H1 (cell line): ENCODE measurements around the gene PPP1R1B. TPM values are rescaled to one million over a fixed set of nuclear protein-coding genes. Genes with fewer than 3 reads are reported as not detected.

Experiments used
- CTCF ChIA-PET: fragments of 300-600 bp; sonication (Branson Sonifier 250); formaldehyde crosslinking; loops from one replicate; lab custom pipeline; 2021; ENCODE audit not compliant: partially characterized antibody; lab: Charles Lee
- POLR2A ChIA-PET: fragments of 300-600 bp; sonication (Branson Sonifier 250); formaldehyde crosslinking; loops from one replicate; lab custom pipeline; 2021; ENCODE audit warnings: inconsistent platforms; ENCODE audit not compliant: partially characterized antibody; lab: Charles Lee
- DNase-seq, 2 experiments: peaks; one replicate each; pipeline versions ENCODE4 v3.0.0 to v3.0.0-alpha.2; 2010 to 2022; ENCODE audit warnings: low spot score in 2 of 2, low read depth in 1 of 2, mixed read lengths in 1 of 2
- FAIRE-seq: peaks from 2 replicates; lab custom pipeline; 2011; peaks lifted over from hg19 to GRCh38; lab: Jason Lieb, UNC
- H2AFZ ChIP-seq: 2 replicates; pipeline ENCODE4 v1.8.1; 2012; ENCODE audit warnings: low read length, inconsistent platforms
- H2AK5ac ChIP-seq: 2 replicates; pipeline ENCODE4 v1.6.1; 2013; ENCODE audit warnings: low read depth, low read length
- H2BK120ac ChIP-seq: replicated peaks from 2 replicates; pipeline ENCODE3; 2013; ENCODE audit warnings: low read depth, low read length, inconsistent platforms
- H2BK12ac ChIP-seq: 2 replicates; pipeline ENCODE4 v1.6.1; 2013; ENCODE audit warnings: low read depth, low read length
- H2BK15ac ChIP-seq: 2 replicates; pipeline ENCODE4 v1.6.1; 2013; ENCODE audit warnings: low read length
- H2BK20ac ChIP-seq: 2 replicates; pipeline ENCODE4 v1.6.1; 2013; ENCODE audit warnings: low read length
- H2BK5ac ChIP-seq: 2 replicates; pipeline ENCODE4 v1.6.1; 2013; ENCODE audit warnings: low read depth, low read length
- H3K14ac ChIP-seq: 2 replicates; pipeline ENCODE4 v1.6.1; 2013; ENCODE audit warnings: inconsistent platforms; ENCODE audit not compliant: insufficient read length
- H3K18ac ChIP-seq: 2 replicates; pipeline ENCODE4 v1.6.1; 2013; ENCODE audit warnings: low read length; ENCODE audit errors: extremely low read depth
- H3K23ac ChIP-seq: 2 replicates; pipeline ENCODE4 v1.6.1; 2013; ENCODE audit warnings: inconsistent platforms; ENCODE audit not compliant: insufficient read length
- H3K23me2 ChIP-seq: 2 replicates; pipeline ENCODE4 v1.6.1; 2013; ENCODE audit warnings: low read depth, low read length
- H3K27ac ChIP-seq: 2 replicates; pipeline ENCODE4 v1.6.1; 2011; ENCODE audit warnings: low read depth, low read length, inconsistent platforms
- H3K27me3 ChIP-seq, 4 experiments: replicated peaks in 1 of 4; 1 replicate in 1 of 4; 2 replicates in 3 of 4; pipeline versions ENCODE4 v1.6.1 to v1.8.1; 2011 to 2013; ENCODE audit warnings: low read length in 3 of 4, mild to moderate bottlenecking in 3 of 4, inconsistent platforms in 2 of 4, mixed read lengths in 2 of 4, moderate library complexity in 1 of 4; ENCODE audit not compliant: control insufficient read depth in 3 of 4, insufficient read depth in 3 of 4; ENCODE audit errors: extremely low read depth in 1 of 4
- H3K36me3 ChIP-seq, 4 experiments: 2 replicates each; pipeline versions ENCODE4 v1.6.1 to v1.8.1; 2011 to 2013; ENCODE audit warnings: mild to moderate bottlenecking in 4 of 4, low read length in 3 of 4, moderate library complexity in 2 of 4, control low read depth in 1 of 4, inconsistent platforms in 1 of 4; ENCODE audit not compliant: insufficient read depth in 4 of 4, control insufficient read depth in 2 of 4
- H3K4ac ChIP-seq: replicated peaks from 2 replicates; pipeline ENCODE3; 2013; ENCODE audit warnings: low read length, low read depth, mixed read lengths, inconsistent platforms; ENCODE audit not compliant: insufficient read length
- H3K4me1 ChIP-seq, 4 experiments: replicated peaks in 1 of 4; 1 replicate in 1 of 4; 2 replicates in 3 of 4; pipeline versions ENCODE4 v1.6.1 to v1.8.1; 2011 to 2013; ENCODE audit warnings: low read length in 3 of 4, inconsistent platforms in 2 of 4, mixed read lengths in 1 of 4; ENCODE audit not compliant: insufficient read depth in 4 of 4, control insufficient read depth in 3 of 4
- H3K4me2 ChIP-seq, 2 experiments: 2 replicates each; pipeline versions ENCODE4 v1.6.1 to v1.8.1; 2011 to 2013; ENCODE audit warnings: low read depth in 2 of 2, low read length in 2 of 2, control low read depth in 1 of 2, inconsistent platforms in 1 of 2, mild to moderate bottlenecking in 1 of 2; ENCODE audit not compliant: insufficient read depth in 1 of 2
- H3K4me3 ChIP-seq, 4 experiments: fragments of 200-600, 300-600 bp in 1 of 4; sonication (generic), shearing (Covaris generic), sonication (Bioruptor Twin) in 1 of 4; 2 replicates each; pipeline versions ENCODE4 v1.5.1 to v1.8.1; 2011 to 2016; ENCODE audit warnings: low read length in 4 of 4, low read depth in 3 of 4, control low read depth in 2 of 4, inconsistent platforms in 2 of 4, mild to moderate bottlenecking in 2 of 4, mixed read lengths in 1 of 4, moderate library complexity in 1 of 4; ENCODE audit not compliant: insufficient read depth in 2 of 4; ENCODE audit errors: extremely low read depth in 1 of 4
- H3K56ac ChIP-seq: replicated peaks from 2 replicates; pipeline ENCODE3; 2013; ENCODE audit warnings: low read depth, mild to moderate bottlenecking, mixed read lengths, low read length, inconsistent platforms; ENCODE audit not compliant: insufficient read length
- H3K79me1 ChIP-seq: 2 replicates; pipeline ENCODE4 v1.6.1; 2013; ENCODE audit warnings: low read depth, low read length, control low read depth
- H3K79me2 ChIP-seq, 2 experiments: 2 replicates each; pipeline versions ENCODE4 v1.6.1 to v1.8.1; 2012 to 2013; ENCODE audit warnings: low read length in 2 of 2, mild to moderate bottlenecking in 2 of 2, inconsistent platforms in 1 of 2; ENCODE audit not compliant: insufficient read depth in 2 of 2, control insufficient read depth in 1 of 2
- H3K9ac ChIP-seq, 4 experiments: replicated peaks in 1 of 4; 1 replicate in 1 of 4; 2 replicates in 3 of 4; pipeline versions ENCODE4 v1.6.1 to v1.8.1; 2011 to 2013; ENCODE audit warnings: low read depth in 3 of 4, low read length in 3 of 4, control low read depth in 2 of 4, mild to moderate bottlenecking in 2 of 4, moderate library complexity in 2 of 4, inconsistent platforms in 1 of 4; ENCODE audit errors: extremely low read depth in 1 of 4
- H3K9me3 ChIP-seq, 2 experiments: 2 replicates each; pipeline versions ENCODE4 v1.6.1 to v1.8.1; 2012 to 2013; ENCODE audit warnings: mild to moderate bottlenecking in 2 of 2, moderate library complexity in 2 of 2, control low read depth in 1 of 2, inconsistent platforms in 1 of 2, low read depth in 1 of 2, low read length in 1 of 2, mixed read lengths in 1 of 2; ENCODE audit not compliant: insufficient read depth in 2 of 2
- H4K20me1 ChIP-seq, 2 experiments: replicated peaks in 1 of 2; 2 replicates each; pipeline versions ENCODE3 to v1.8.1; 2011 to 2013; ENCODE audit warnings: inconsistent platforms in 2 of 2, low read length in 2 of 2, mild to moderate bottlenecking in 1 of 2; ENCODE audit not compliant: insufficient read depth in 2 of 2, control insufficient read depth in 1 of 2
- H4K5ac ChIP-seq: 2 replicates; pipeline ENCODE4 v1.6.1; 2013; ENCODE audit warnings: low read length, low read depth, mixed read lengths, inconsistent platforms; ENCODE audit not compliant: insufficient read length
- H4K8ac ChIP-seq: 2 replicates; pipeline ENCODE4 v1.8.0; 2013; ENCODE audit warnings: mild to moderate bottlenecking, moderate library complexity, low read length, inconsistent platforms; ENCODE audit not compliant: insufficient read depth; ENCODE audit errors: extremely low read depth
- H4K91ac ChIP-seq: replicated peaks from 2 replicates; pipeline ENCODE3; 2013; ENCODE audit warnings: low read length, mixed read lengths, inconsistent platforms; ENCODE audit not compliant: insufficient read length
- CTBP2 ChIP-seq: IDR thresholded peaks from 2 replicates; pipeline ENCODE4 v1.7.0; 2011; ENCODE audit warnings: borderline replicate concordance, mild to moderate bottlenecking, moderate library complexity, mixed read lengths, low read length; ENCODE audit not compliant: insufficient read depth, insufficient read length
- FOSL1 ChIP-seq: IDR thresholded peaks from 2 replicates; pipeline ENCODE4 v1.6.1; 2011; ENCODE audit warnings: mild to moderate bottlenecking, low read depth, low read length, moderate library complexity; ENCODE audit not compliant: insufficient read depth
- MAFK ChIP-seq: IDR thresholded peaks from 2 replicates; pipeline ENCODE4 v1.6.1; 2012; ENCODE audit warnings: low read depth, mild to moderate bottlenecking, improper control_type of control experiment, low read length
- SP4 ChIP-seq: IDR thresholded peaks from 2 replicates; pipeline ENCODE4 v1.6.1; 2012; ENCODE audit warnings: low read length, inconsistent platforms
- YY1 ChIP-seq: IDR thresholded peaks from 2 replicates; pipeline ENCODE4 v1.6.1; 2011; ENCODE audit warnings: low read depth, mild to moderate bottlenecking, low read length
- WGBS, 2 experiments: shearing (Covaris generic) in 1 of 2; methylation state at CpG; one replicate each; pipeline versions ENCODE4 v1.1.6 to v1.1.7; 2013 to 2015; ENCODE audit warnings: low lambda C conversion rate in 2 of 2, mixed read lengths in 2 of 2, inconsistent platforms in 1 of 2, low coverage in 1 of 2, missing lambda C conversion rate in 1 of 2; ENCODE audit not compliant: insufficient replicate concordance in 2 of 2, insufficient coverage in 1 of 2, insufficient read length in 1 of 2; ENCODE audit errors: extremely low coverage in 1 of 2, missing lambda C conversion rate in 1 of 2; 5-methylcytosine and 5-hydroxymethylcytosine counted together
- polyA plus RNA-seq, 7 experiments: library from polyadenylated mRNA; depleted of rRNA in 3 of 7; stranded (reverse) in 5 of 7; unstranded in 2 of 7; fragments of >200 nt in 5 of 7; fragments of 200-250 nt in 2 of 7; gene quantifications; 1 replicate in 5 of 7; 2 replicates in 1 of 7; 4 replicates in 1 of 7; pipeline versions ENCODE4 v1.2.1 to v1.2.3, GENCODE V29; 2011 to 2013; ENCODE audit warnings: missing spikeins in 2 of 7, mixed read lengths in 2 of 7
- total RNA-seq: library from RNA; stranded (reverse); fragmentation: NEBNext Ultra II Directional; extraction: Animal tissue kit (Norgen Biotek cat#: 25700); gene quantifications from 2 replicates; pipeline ENCODE4 v1.2.1, GENCODE V29; 2021

PPP1R1B gene
- total and polyA plus RNA-seq, 2 of the 8 experiments (the other 6 are each of a cell fraction or from before 2014, with no cell fraction given): 10.7 to 22.3 TPM

DNA sequence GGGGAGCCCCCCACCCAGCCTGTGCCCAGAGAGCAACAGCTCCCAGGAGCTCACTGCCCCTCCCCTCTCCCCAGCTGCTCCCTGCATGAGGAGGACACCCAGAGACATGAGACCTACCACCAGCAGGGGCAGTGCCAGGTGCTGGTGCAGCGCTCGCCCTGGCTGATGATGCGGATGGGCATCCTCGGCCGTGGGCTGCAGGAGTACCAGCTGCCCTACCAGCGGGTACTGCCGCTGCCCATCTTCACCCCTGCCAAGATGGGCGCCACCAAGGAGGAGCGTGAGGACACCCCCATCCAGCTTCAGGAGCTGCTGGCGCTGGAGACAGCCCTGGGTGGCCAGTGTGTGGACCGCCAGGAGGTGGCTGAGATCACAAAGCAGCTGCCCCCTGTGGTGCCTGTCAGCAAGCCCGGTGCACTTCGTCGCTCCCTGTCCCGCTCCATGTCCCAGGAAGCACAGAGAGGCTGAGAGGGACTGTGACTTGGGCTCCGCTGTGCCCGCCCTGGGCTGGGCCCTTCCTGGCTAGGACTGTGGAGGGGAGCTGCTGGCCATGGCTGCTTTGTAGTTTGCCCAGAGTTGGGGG, 39.0 kb downstream of the PPP1R1B start:
- no peaks in the 10 kb centered on the region for H3K79me1 ChIP-seq
- peak overlapping the region; percentile 39; the same call in 1 of the 2 replicates for H2BK5ac ChIP-seq
- peak overlapping the region; percentile 98; the same call in 1 of the 2 replicates for H2BK15ac ChIP-seq
- WGBS, 2 experiments: 81% methylated on average over 17 of the region's 17 CpGs; no CpG with 5 or more reads in 1 of the 2 experiments
- H2AK5ac ChIP-seq: peak overlapping the region; percentile 66
- H3K9ac ChIP-seq: no peak overlapping the region
- peaks cover 0 to 2% of the 10 kb centered on the region in 2 experiments for H4K20me1 ChIP-seq
- POLR2A ChIA-PET: interaction anchor here (0.7 to 32.5 kb wide), 9 partner anchors 15 to 190 kb away, joined by 3 to 708 read pairs (median 3); partner anchors contain the start of genes ERBB2 and PGAP3
- H4K8ac ChIP-seq: no peak overlapping the region; the same call in 1 of the 2 replicates
- peaks cover 0 to 48% (median 43%) of the 10 kb centered on the region in 4 experiments; a peak in 6 of 7 replicates for H3K4me1 ChIP-seq
- peaks cover 0 to 5% (median 1%) of the 10 kb centered on the region in 4 experiments; a peak in 3 of 8 replicates for H3K36me3 ChIP-seq
- DNase-seq (no peak), FAIRE-seq (no peak)
- no peaks in the 10 kb centered on the region for H3K79me2 ChIP-seq
- peaks cover 11% of the 10 kb centered on the region; the same call in 1 of the 2 replicates for H3K23me2 ChIP-seq
- H3K4me3 ChIP-seq: no peak overlapping the region
- no peak overlapping the region for H2BK120ac ChIP-seq
- H4K91ac ChIP-seq: peak overlapping the region; percentile 13
- H3K9me3 ChIP-seq: no peaks in the 10 kb centered on the region
- H3K56ac ChIP-seq: no peak overlapping the region
- no peak for TF ChIP-seq MAFK
- peak; percentile 29 for TF ChIP-seq CTBP2
- no peak for TF ChIP-seq FOSL1
- no peak for TF ChIP-seq YY1
- TF ChIP-seq SP4: no peak
- H4K5ac ChIP-seq: no peak overlapping the region
- peak overlapping the region; percentile 2 for H3K4ac ChIP-seq
- CTCF ChIA-PET: interaction anchor here (0.7 to 52.4 kb wide), 9 partner anchors 9 to 139 kb away, joined by 3 to 1885 read pairs (median 3); partner anchors contain the start of genes MIEN1, PGAP3, PPP1R1B and STARD3
- peak overlapping the region; percentile 61; the same call in 1 of the 2 replicates for H2BK20ac ChIP-seq
- H3K18ac ChIP-seq: no peak overlapping the region; the same call in 1 of the 2 replicates
- peaks cover 0 to 20% (median 6%) of the 10 kb centered on the region in 4 experiments; a peak in 4 of 7 replicates for H3K27me3 ChIP-seq
- H2AFZ ChIP-seq: no peak overlapping the region
- no peak overlapping the region for H3K23ac ChIP-seq
- no peak overlapping the region for H3K4me2 ChIP-seq
- H2BK12ac ChIP-seq: peak overlapping the region; percentile 75; the same call in 1 of the 2 replicates
- H3K27ac ChIP-seq: no peak overlapping the region
- H3K14ac ChIP-seq: no peak overlapping the region
